ENCODE results near the gene GIT2.

DNA sequence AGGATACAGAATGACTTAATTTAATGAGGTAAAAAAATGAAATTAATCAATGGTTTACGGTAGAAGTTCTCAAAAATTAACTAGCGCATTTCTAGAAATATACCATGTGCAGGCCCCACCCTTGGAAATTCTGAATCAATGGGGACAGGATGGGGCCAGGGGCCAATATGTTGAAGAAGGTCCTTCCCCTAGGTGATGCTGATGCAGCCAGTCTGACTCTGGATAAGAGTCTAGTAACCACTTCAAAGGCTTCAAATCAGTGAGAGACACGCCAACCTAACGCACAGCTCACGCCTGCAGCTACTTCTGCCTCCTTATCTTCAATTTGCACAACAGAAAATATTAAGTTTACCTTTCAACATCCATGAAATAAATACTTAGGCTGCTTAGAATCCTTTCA lies 14.9 kb downstream of the GIT2 start:
- TF ChIP-seq CTCF (IDR thresholded peaks at IDR 0.05; ENCODE audit: low read length) (no peak), EZH2 (optimal IDR thresholded peaks at IDR 0.05; ENCODE audit: low read depth, low read length) (no peak), EZH2phosphoT487 (IDR thresholded peaks at IDR 0.05; ENCODE audit: low read length) (no peak)

Measured in MM.1S (cell line).